ENCODE data around the gene LPAR2. TPM values are rescaled to one million over a fixed set of nuclear protein-coding genes. Genes with fewer than 3 reads are reported as not detected.

LPAR2 gene
- total and polyA plus RNA-seq, 2 donors (not counting 3 experiments of a cell fraction or from before 2014, with no cell fraction given): 4.7 to 5.0 TPM

- intact Hi-C loops (cut with micrococcal nuclease): no loop called here
- BruUV-seq (replicated peaks): no TSS peak
- FAIRE-seq (no peak), DNase-seq (ENCODE audit: low read depth, low spot score) (no peak)
- Histone ChIP-seq H2AFZ (ENCODE audit: low read depth, low read length) (no peak overlapping the region), H3K9ac (replicated peaks; ENCODE audit: extremely low read depth, insufficient read depth, low read length) (no peak overlapping the region), H3K4me2 (ENCODE audit: insufficient read depth, low read length) (no peak overlapping the region), H3K9me1 (replicated peaks; ENCODE audit: control insufficient read depth, extremely low read depth, insufficient read depth, low read length) (no peaks in the 10 kb centered on the region), H3K27ac (ENCODE audit: insufficient read depth, low read depth, low read length) (no peak overlapping the region), H3K27me3 (ENCODE audit: control insufficient read depth in 2 of 2, insufficient read depth in 2 of 2, low read length in 2 of 2) (no peaks in the 10 kb centered on the region), H3K4me1 (ENCODE audit: control insufficient read depth, extremely low read depth, insufficient read depth, low read length) (no peaks in the 10 kb centered on the region), H3K79me2 (ENCODE audit: control insufficient read depth, insufficient read depth, low read length) (no peaks in the 10 kb centered on the region), H3K4me3 (replicated peaks in 1 of 3; ENCODE audit: insufficient read depth in 1 of 3, low read depth in 1 of 3, low read length in 3 of 3) (no peak overlapping the region), H3K9me3 (replicated peaks; ENCODE audit: control insufficient read depth, insufficient read depth, low read length) (no peaks in the 10 kb centered on the region), H4K20me1 (replicated peaks; ENCODE audit: control insufficient read depth, extremely low read depth, insufficient read depth, low read length) (no peaks in the 10 kb centered on the region), H3K36me3 (ENCODE audit: control insufficient read depth in 2 of 2, extremely low read depth in 1 of 2, insufficient read depth in 2 of 2, low read length in 2 of 2) (no peaks in the 10 kb centered on the region)
- POLR2A ChIA-PET: no interaction called here
- CTCF ChIA-PET: no interaction called here
- TF ChIP-seq POLR2AphosphoS5 (IDR thresholded peaks at IDR 0.05; ENCODE audit: insufficient read depth, low read depth, low read length) (no peak), POLR2A (IDR thresholded peaks at IDR 0.05; ENCODE audit: low read depth, low read length) (no peak), JUN (IDR thresholded peaks at IDR 0.05; ENCODE audit: borderline replicate concordance, insufficient read depth, insufficient read length, low read depth) (no peak), EZH2 (IDR thresholded peaks at IDR 0.05; ENCODE audit: borderline replicate concordance, low read depth, low read length, severe bottlenecking) (no peak), MAX (IDR thresholded peaks at IDR 0.05; ENCODE audit: insufficient read depth, insufficient read length) (no peak), CTCF (IDR thresholded peaks at IDR 0.05; ENCODE audit: extremely low read depth in 1 of 2, insufficient read depth in 1 of 2, low read depth in 1 of 2, low read length in 2 of 2) (no peak), MYC (IDR thresholded peaks at IDR 0.05; ENCODE audit: low read depth, low read length) (no peak), FOS (IDR thresholded peaks at IDR 0.05; ENCODE audit: borderline replicate concordance, insufficient read depth, low read length) (no peak), GATA2 (IDR thresholded peaks at IDR 0.05; ENCODE audit: insufficient read depth, insufficient read length, low read depth, low read length) (no peak)
- dilution Hi-C loops (cut with MboI; ENCODE audit: extremely low pct_ligation_motif_present, low sequenced_read_pairs): no loop called here
Measured at GRCh38 chr19:19592690-19593089, 35.3 kb downstream of the LPAR2 start.

Data from endothelial cell of umbilical vein (primary cell).